HG03457 (cell line): ENCODE data around the gene SPAG4.

Source experiments
- ATAC-seq: cut with Tn5 transposase; IDR thresholded peaks from one replicate; pipeline ENCODE4 v1.9.1; 2021; ENCODE audit warnings: moderate number of reproducible peaks; ENCODE audit not compliant: unreplicated experiment

Gene SPAG4

DNA sequence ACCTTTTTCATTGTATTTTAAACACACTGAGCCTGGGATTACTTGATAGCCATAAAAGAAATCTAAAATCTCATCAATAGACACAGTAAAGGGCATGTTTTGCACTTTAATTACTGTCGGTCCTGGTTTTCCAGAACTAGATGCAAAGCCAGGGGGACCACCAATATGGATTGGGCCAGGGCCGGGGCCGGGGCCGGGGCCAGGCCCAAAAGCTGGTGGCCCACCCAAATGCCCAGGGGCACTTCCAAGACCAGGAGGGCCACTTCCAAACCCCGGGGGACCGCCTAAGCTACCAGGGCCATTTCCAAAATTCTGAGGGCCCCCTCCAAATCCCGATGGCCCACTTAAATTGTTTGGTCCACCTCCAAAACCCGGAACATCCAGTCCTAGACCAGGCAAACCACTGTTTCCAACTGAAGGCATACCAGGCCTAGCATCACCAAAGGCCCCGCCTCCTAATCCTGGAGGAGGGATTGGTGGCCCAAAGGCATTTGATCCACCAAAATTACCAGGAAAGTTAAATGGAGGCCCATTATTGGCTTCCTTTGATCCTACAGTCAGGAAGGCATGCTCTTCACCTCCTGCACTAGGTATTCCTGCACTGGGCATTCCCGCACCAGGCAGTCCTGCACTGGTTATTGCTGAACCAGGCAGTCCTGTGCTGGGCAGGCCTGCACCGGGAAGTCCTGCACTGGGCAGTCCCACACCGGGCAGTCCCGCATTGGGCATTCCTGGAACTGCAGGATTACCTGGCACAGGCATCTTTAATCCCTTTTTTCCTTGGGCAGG, 37.2 kb downstream of the SPAG4 start:
- ATAC-seq = no peak

DNA sequence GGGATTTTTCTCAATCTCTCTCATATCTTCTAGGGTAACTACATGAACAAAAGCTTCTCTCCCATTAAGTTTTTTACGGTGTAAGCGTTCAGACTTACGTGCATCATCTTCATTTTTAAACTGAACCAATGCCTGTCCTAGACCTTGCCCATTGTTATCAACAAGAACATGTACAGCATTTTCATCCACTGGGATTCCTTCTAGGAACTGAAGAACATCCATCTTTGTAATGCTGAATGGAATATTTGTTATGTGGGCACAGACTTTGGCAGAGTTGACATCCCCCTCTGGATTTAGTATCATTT, 37.8 kb downstream of the SPAG4 start:
- ATAC-seq = no peak

GRCh38 chr20:35653893-35654292, 38.3 kb downstream of the SPAG4 start:
- ATAC-seq = no peak

DNA sequence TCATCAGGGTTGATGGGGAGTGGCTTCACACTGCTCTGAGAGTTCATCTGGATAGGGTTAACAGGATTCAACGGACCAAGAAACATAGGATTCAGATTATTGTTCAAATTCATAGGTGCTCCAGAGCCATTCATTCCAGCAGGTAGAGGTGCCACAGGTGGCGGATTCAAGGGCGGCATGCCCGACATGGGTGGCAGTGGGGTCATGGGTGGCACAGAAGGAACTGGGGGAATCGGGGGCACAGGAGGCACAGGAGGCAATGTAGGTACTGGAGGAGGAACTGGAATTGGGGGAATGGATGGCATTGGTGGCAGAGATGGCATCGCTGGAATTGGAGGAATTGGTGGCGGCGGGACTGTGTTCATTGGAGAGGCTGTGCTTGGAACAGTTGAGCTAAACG, 38.8 kb downstream of the SPAG4 start:
- no peak for ATAC-seq

DNA sequence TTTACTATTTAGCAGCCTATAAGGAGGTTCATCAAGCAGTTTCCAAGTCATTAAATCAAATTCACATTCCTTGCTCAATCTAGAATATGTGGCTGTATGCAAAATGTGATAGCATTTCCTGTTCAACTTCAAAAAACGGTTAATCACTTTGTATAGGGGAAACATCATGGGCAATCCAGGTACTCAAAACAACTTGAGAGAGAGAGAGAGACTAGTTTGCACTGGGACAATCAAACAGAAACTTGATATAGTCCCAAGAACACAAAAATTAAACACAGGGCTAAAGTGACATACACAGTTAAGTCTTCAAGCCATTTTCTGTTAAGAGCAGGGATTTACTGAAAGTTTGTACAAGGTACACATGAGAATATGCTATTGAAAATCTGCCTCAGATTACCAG, 41.6 kb downstream of the SPAG4 start:
- ATAC-seq = no peak

DNA sequence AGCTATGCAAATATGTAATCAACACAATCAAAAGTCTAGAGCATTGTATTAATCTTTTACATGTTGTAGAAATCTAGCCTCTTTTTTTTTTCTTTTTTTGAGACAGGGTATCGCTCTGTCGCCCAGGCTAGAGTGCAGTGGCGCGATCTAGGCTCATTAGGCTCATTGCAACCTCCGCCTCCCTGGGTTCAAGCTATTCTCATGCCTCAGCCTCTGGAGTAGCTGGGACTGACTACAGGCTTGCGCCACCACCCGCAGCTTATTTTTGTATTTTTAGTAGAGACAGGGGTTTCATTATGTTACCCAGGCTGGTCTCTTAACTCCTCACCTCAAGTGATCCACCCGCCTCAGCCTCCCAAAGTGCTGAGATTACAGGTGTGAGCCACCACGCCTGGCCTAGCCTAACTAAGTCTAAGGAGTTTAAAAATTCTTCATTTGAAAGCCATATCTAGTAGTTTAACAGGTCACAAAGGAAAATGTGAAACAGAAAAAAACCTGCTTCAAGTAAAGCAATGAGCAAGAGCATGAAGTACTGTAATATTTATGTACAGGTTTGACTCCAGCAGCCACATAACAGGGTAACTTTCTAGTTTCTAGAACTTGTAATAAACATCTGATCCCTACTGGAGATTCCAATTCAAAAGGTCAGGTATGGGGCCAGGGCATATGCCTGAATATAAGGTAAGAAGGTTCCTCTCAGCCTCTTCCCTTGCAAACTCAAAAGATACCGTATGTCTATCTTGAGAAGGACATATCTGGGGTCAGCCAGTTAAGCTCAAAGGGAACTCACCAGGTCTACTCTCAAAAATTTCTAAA, 44.7 kb downstream of the SPAG4 start:
- ATAC-seq = no peak

GRCh38 chr20:35661053-35661452, 45.4 kb downstream of the SPAG4 start:
- ATAC-seq = no peak

GRCh38 chr20:35661908-35662307, 46.3 kb downstream of the SPAG4 start:
- no peak for ATAC-seq

- no peak for ATAC-seq
These were observed 46.9 kb downstream of the SPAG4 start for GRCh38 chr20:35662551-35662950.

GRCh38 chr20:35663516-35664465, 48.2 kb downstream of the SPAG4 start:
- ATAC-seq = peak; percentile 21

DNA sequence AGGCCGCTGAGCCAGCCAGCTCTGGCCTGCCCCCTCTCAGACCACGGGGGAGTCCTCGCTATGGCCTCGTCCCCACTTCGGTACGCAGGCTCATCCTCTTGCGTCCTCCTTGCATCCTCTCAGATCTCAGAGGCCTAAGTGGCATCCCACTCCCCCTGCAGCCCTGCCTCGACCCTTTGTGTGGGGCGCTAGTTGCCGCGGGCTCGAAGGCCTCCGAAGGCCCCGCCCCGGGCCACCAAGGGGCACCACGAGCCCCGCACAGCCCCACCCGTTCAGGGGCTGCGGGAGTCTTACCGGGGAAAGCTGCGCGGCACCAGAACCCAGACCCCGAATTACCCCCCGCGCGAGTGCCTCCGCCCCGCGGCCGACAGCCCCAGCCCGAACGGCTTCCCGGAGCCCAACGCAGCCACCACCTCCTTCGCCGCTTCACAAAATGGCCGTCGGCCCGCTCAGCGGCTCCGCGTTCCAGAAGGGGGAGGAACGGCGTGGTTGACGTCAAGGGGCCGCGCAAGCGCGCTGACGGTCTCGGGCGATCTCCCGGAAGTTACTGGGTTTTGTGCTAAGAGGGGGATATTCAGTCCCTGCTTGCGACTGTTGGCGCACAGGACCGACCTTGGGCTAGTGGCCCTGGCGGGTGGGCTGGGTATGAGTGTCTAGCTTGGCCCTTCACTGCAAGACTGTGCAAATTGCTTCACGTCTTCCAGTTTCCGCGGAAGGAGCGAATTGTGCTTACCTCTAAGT, 49.0 kb downstream of the SPAG4 start, which contains the start of the genes CPNE1 and RBM12:
Gene CPNE1, minus strand, starts transcription at position 435 of the 741 bp plus-strand sequence. CDS start 31,977 bp downstream, outside the sequence.
Gene RBM12, minus strand, starts transcription at position 435 of the 741 bp plus-strand sequence. CDS start 9,578 bp downstream, outside the sequence.
- ATAC-seq = peak; percentile 46

DNA sequence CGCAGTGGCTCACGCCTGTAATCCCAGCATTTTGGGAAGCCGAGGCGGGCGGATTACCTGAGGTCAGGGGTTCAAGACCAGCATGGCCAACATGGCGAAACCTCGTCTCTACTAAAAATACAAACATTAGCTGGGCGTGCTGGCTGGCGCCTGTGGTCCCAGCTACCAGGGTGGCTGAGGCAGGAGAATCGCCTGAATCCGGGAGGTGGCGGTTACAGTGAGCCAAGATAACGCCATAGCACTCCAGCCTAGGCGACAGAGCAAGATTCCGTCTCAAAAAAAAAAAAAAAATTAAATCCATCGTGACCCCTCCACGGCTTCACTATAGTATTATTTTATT, 50.3 kb downstream of the SPAG4 start:
- ATAC-seq = no peak

DNA sequence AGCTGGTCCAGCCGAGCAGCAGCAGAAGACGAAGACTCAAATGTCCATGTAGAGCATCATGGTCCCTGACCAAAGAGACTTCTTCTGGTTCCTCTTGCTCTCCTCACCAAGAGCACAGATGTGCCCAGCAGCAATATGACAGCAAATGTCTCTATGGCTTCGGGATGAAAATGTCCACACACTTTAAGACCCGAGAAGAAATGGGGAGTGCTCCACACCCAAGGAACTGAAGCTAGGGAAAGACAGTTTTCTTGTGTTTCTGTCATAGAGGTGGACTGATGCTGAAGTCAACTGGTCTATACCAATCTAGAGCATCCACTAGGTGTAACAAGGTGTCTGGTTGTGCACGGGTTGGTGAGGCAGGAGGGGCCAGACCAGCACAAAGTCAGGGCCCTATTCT, 53.6 kb downstream of the SPAG4 start:
- ATAC-seq = no peak

DNA sequence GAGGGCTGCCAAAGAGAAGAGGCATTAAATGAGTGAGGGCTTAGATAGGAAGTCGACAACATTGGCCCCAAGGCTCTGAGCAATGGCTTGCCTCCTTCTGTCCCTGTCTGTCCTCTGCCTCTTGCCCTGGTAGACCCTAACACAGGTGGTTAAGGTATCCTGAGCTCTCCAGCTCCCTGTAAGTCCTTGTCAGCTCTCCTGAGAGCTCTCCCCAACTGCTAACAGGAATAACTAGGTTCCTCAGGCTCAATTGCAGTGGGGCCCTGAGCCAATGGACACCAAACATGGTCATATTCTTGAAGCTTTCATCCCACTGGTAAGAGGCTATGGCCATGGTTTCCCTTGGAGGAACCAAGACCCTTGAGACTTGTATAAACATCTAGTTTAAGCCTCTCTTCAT, 54.1 kb downstream of the SPAG4 start:
- no peak for ATAC-seq
